ENCODE results near the gene SUN1. TPM values are rescaled to one million over a fixed set of nuclear protein-coding genes. Genes with fewer than 3 reads are reported as not detected.

SUN1 gene
- total and polyA plus RNA-seq, 2 donors (not counting 3 experiments of a cell fraction or from before 2014, with no cell fraction given), result 158 to 410 TPM

DNA sequence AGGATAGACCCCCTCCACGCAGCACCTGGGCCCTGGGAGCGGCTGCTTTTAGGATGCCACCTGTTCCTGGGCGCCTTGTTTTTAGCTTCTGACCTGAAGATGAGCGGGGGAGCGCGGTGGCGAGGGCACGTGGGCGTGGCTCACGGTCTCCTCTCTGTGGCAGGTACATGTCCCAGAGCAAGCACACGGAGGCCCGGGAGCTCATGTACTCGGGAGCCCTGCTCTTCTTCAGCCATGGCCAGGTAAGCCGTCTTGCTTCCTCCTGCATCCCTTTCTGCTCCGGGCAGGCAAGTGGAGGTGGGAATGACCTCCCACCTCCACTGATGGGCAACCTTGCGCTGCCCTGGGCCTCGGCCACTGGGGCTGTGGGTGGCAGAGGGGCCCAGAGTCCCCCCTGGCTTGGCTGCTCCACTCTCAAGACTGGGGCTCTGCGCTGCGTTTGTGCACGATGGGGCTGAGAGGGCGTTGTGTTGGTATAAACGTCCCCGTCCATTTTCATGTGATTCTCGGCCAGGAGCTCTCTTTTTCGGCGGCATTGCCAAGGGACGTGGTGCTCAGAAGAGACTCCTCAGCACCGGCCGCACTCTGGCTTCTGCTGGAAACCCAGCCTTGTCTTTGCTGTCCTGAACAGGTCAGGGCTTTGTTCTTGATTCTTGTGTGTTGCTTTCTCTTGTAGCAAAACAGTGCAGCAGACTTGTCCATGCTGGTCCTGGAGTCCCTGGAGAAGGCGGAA is 53.8 kb downstream of the SUN1 start:
- TF ChIP-seq POLR2A (IDR thresholded peaks at IDR 0.05; ENCODE audit: low read depth, low read length) (no peak), GATA2 (IDR thresholded peaks at IDR 0.05; ENCODE audit: insufficient read depth, insufficient read length, low read depth, low read length) (no peak), JUN (IDR thresholded peaks at IDR 0.05; ENCODE audit: borderline replicate concordance, insufficient read depth, insufficient read length, low read depth) (no peak), FOS (IDR thresholded peaks at IDR 0.05; ENCODE audit: borderline replicate concordance, insufficient read depth, low read length) (no peak), MYC (IDR thresholded peaks at IDR 0.05; ENCODE audit: low read depth, low read length) (no peak), EZH2 (IDR thresholded peaks at IDR 0.05; ENCODE audit: borderline replicate concordance, low read depth, low read length, severe bottlenecking) (no peak), POLR2AphosphoS5 (IDR thresholded peaks at IDR 0.05; ENCODE audit: insufficient read depth, low read depth, low read length) (no peak)
- TF ChIP-seq, protein P1, sequence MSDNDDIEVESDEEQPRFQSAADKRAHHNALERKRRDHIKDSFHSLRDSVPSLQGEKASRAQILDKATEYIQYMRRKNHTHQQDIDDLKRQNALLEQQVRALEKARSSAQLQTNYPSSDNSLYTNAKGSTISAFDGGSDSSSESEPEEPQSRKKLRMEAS (IDR thresholded peaks at IDR 0.05; ENCODE audit: insufficient read depth, insufficient read length), result no peak
- TF ChIP-seq, protein P2, sequence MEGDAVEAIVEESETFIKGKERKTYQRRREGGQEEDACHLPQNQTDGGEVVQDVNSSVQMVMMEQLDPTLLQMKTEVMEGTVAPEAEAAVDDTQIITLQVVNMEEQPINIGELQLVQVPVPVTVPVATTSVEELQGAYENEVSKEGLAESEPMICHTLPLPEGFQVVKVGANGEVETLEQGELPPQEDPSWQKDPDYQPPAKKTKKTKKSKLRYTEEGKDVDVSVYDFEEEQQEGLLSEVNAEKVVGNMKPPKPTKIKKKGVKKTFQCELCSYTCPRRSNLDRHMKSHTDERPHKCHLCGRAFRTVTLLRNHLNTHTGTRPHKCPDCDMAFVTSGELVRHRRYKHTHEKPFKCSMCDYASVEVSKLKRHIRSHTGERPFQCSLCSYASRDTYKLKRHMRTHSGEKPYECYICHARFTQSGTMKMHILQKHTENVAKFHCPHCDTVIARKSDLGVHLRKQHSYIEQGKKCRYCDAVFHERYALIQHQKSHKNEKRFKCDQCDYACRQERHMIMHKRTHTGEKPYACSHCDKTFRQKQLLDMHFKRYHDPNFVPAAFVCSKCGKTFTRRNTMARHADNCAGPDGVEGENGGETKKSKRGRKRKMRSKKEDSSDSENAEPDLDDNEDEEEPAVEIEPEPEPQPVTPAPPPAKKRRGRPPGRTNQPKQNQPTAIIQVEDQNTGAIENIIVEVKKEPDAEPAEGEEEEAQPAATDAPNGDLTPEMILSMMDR (IDR thresholded peaks at IDR 0.05; ENCODE audit: extremely low read depth in 1 of 2, insufficient read depth in 1 of 2, low read depth in 1 of 2, low read length in 2 of 2), result no peak
- no peak overlapping the region for H3K9ac ChIP-seq (replicated peaks; ENCODE audit: extremely low read depth, insufficient read depth, low read length)

More for the DNA sequence above, 53.8 kb downstream of the SUN1 start:
- dilution Hi-C loops (cut with MboI; ENCODE audit: extremely low pct_ligation_motif_present, low sequenced_read_pairs) (no loop called here), intact Hi-C loops (cut with micrococcal nuclease) (no loop called here)
- no peaks in the 10 kb centered on the region for H3K9me1 ChIP-seq (replicated peaks; ENCODE audit: control insufficient read depth, extremely low read depth, insufficient read depth, low read length)
- ChIA-PET POLR2A (no interaction called here), CTCF (no interaction called here)
- H3K27ac ChIP-seq (ENCODE audit: insufficient read depth, low read depth, low read length), result no peak overlapping the region
- no peaks in the 10 kb centered on the region for H3K4me1 ChIP-seq (ENCODE audit: control insufficient read depth, extremely low read depth, insufficient read depth, low read length)
- no TSS peak for BruUV-seq (replicated peaks)
- no peaks in the 10 kb centered on the region for H4K20me1 ChIP-seq (replicated peaks; ENCODE audit: control insufficient read depth, extremely low read depth, insufficient read depth, low read length)
- H3K9me3 ChIP-seq (replicated peaks; ENCODE audit: control insufficient read depth, insufficient read depth, low read length), result no peaks in the 10 kb centered on the region
- H3K36me3 ChIP-seq (ENCODE audit: control insufficient read depth in 2 of 2, extremely low read depth in 1 of 2, insufficient read depth in 2 of 2, low read length in 2 of 2), result peaks cover 8 to 38% of the 10 kb centered on the region in 2 experiments
- H3K27me3 ChIP-seq (ENCODE audit: control insufficient read depth in 2 of 2, insufficient read depth in 2 of 2, low read length in 2 of 2), result no peaks in the 10 kb centered on the region
- peaks cover 52% of the 10 kb centered on the region for H3K79me2 ChIP-seq (ENCODE audit: control insufficient read depth, insufficient read depth, low read length)
- H2AFZ ChIP-seq (ENCODE audit: low read depth, low read length), result no peak overlapping the region
- H3K4me2 ChIP-seq (ENCODE audit: insufficient read depth, low read length), result no peak overlapping the region
- FAIRE-seq (no peak), DNase-seq (ENCODE audit: low read depth, low spot score) (no peak)
- H3K4me3 ChIP-seq (replicated peaks in 1 of 3; ENCODE audit: insufficient read depth in 1 of 3, low read depth in 1 of 3, low read length in 3 of 3), result no peak overlapping the region

All from endothelial cell of umbilical vein (primary cell).